K562 (cell line): Measurements from ENCODE around the gene HSPB7. TPM values are rescaled to one million over a fixed set of nuclear protein-coding genes. Genes with fewer than 3 reads are reported as not detected.
A peak's percentile ranks its signal among the peaks of the same experiment; 100 is the strongest.

Experiments
- CBX3 ChIP-seq, 2 experiments: IDR thresholded peaks; 1 replicate in 1 of 2; 2 replicates in 1 of 2; pipeline ENCODE4 v1.6.1; 2012; ENCODE audit warnings: inconsistent platforms in 2 of 2, low read length in 2 of 2, borderline replicate concordance in 1 of 2, control low read depth in 1 of 2
- ETV5 ChIP-seq: sonication (generic); formaldehyde crosslinking; IDR thresholded peaks from 2 replicates; pipeline ENCODE4 v1.4.0; 2020; ENCODE audit warnings: low read depth, mild to moderate bottlenecking, missing genetic modification reagents
- MTA3 ChIP-seq: fragments of 450-650 bp; formaldehyde crosslinking; IDR thresholded peaks from 2 replicates; pipeline ENCODE4 v1.6.1; 2017; ENCODE audit warnings: mild to moderate bottlenecking, borderline replicate concordance
- PHF8 ChIP-seq: fragments of 200-600 bp; sonication (generic); IDR thresholded peaks from 2 replicates; pipeline ENCODE4 v1.6.1; 2012; ENCODE audit warnings: mixed run types, mild to moderate bottlenecking, inconsistent platforms, low read length, moderate library complexity, borderline replicate concordance
- SMARCE1 ChIP-seq: fragments of 450-650 bp; IDR thresholded peaks from 2 replicates; pipeline ENCODE4 v1.7.1; 2016; ENCODE audit warnings: mild to moderate bottlenecking
- TAF15 ChIP-seq: fragments of 200-400 bp; formaldehyde crosslinking; IDR thresholded peaks from 2 replicates; pipeline ENCODE4 v1.6.1; 2017; ENCODE audit warnings: mild to moderate bottlenecking, low read depth, low read length, moderate library complexity
- ZNF316 ChIP-seq: fragments of 450-650 bp; IDR thresholded peaks from 2 replicates; pipeline ENCODE4 v1.6.1; 2016
- ZNF766 ChIP-seq: fragments of 200-800 bp; sonication (Bioruptor generic); conservative IDR thresholded peaks from 2 replicates; pipeline ENCODE4 v1.6.1; 2016; ENCODE audit warnings: missing genetic modification characterization, missing compliant biosample characterization
- polyA plus RNA-seq, 8 experiments: library from polyadenylated mRNA; depleted of rRNA in 4 of 8; stranded (reverse) in 5 of 8; unstranded in 3 of 8; fragments of >200 nt; fragmentation: Nextera tagmentation in 2 of 8; fragmentation: Illumina TruSeq in 1 of 8; extraction: Ambion mirVana in 2 of 8; extraction: Trizol in 1 of 8; gene quantifications; 2 replicates each; pipeline versions ENCODE4 v1.2.1 to v1.2.3, GENCODE V29; 2011 to 2014; ENCODE audit warnings: inconsistent platforms in 1 of 8, missing spikeins in 1 of 8
- total RNA-seq, 7 experiments: library from RNA; depleted of rRNA in 6 of 7; stranded (reverse); fragments of >200 nt in 6 of 7; fragmentation: Illumina TruSeq in 2 of 7; extraction: Trizol in 2 of 7; gene quantifications; 2 replicates each; pipeline versions ENCODE4 v1.2.1 to v1.2.3, GENCODE V29; 2011 to 2021; ENCODE audit warnings: low replicate concordance in 1 of 7
- TF ChIP-seq, protein P1 (sequence below): fragments of 450-650 bp; IDR thresholded peaks from 2 replicates; pipeline ENCODE4 v1.6.1; 2018; ENCODE audit warnings: mild to moderate bottlenecking, low read depth; ENCODE audit not compliant: partially characterized antibody
- TF ChIP-seq, protein P2 (sequence below): sonication (generic); formaldehyde crosslinking; IDR thresholded peaks from 2 replicates; pipeline ENCODE4 v1.8.1; 2023; ENCODE audit warnings: mild to moderate bottlenecking, missing genetic modification reagents
- TF ChIP-seq, protein P3 (sequence below): fragments of 250-450 bp; sonication (Bioruptor Pico); IDR thresholded peaks from 2 replicates; pipeline ENCODE4 v1.4.0; 2020; ENCODE audit warnings: borderline replicate concordance
- TF ChIP-seq, protein P4 (sequence below): fragments of 450-650 bp; IDR thresholded peaks from 2 replicates; pipeline ENCODE4 v1.6.1; 2016; ENCODE audit warnings: borderline replicate concordance
- TF ChIP-seq, protein P5 (sequence below), 2 experiments: fragments of 450-650 bp; IDR thresholded peaks; 2 replicates each; pipeline ENCODE4 v1.6.1; 2018; ENCODE audit warnings: mild to moderate bottlenecking in 2 of 2, low read depth in 1 of 2; ENCODE audit not compliant: partially characterized antibody in 2 of 2
- TF ChIP-seq, protein P6 (sequence below): fragments of 250-450 bp; sonication (Bioruptor Pico); IDR thresholded peaks from 2 replicates; pipeline ENCODE4 v1.5.0; 2021

Gene HSPB7
- total and polyA plus RNA-seq, 9 of the 15 experiments (the other 6 are each of a cell fraction or from before 2014, with no cell fraction given) = 0.05 to 0.19 (median 0.07) TPM; not detected in 6

DNA sequence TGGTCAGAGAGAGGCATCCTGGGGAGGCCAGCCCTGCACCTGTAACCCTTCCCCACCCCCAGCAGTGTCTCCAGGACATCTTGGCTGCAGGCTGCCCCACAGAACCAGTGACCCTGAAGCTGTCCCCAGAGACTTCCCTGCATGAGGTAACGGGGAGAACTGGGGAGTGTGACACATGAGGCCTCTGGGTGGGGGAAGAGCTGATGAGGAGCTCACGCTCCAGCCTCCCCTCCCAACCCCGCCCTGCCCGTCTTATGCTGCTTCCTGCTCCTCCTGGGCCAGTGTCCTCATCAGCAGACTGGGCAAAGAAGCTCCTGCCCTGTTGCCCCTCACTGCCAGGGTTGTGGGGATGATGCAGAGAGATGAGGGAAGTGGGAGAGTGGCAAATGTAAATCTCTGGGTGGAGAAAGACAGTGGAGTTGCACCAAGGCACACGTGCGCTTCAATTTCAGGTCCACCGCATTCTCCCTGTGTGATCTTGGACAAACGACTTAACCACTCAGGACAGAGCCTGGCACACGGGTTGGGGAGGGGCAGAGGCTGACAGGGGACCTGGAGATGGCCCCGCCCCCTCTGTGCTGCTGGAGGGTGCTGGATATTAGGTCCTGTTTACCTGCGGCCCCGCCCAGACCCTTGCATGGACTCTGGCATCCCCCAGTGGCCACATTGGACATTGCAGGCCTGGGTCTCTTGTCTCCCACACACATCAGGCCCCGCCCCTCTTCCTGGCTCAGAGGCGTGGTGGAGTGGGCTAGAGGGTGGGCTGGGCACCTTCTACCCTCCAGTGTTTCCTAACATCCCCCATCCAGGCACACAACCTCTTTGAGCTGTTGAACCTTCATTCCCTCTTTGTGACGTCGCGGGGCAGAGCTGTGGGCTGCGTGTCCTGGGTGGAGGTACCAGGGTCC lies 38.0 kb upstream of the HSPB7 start (continued):
- TF ChIP-seq, protein P1, sequence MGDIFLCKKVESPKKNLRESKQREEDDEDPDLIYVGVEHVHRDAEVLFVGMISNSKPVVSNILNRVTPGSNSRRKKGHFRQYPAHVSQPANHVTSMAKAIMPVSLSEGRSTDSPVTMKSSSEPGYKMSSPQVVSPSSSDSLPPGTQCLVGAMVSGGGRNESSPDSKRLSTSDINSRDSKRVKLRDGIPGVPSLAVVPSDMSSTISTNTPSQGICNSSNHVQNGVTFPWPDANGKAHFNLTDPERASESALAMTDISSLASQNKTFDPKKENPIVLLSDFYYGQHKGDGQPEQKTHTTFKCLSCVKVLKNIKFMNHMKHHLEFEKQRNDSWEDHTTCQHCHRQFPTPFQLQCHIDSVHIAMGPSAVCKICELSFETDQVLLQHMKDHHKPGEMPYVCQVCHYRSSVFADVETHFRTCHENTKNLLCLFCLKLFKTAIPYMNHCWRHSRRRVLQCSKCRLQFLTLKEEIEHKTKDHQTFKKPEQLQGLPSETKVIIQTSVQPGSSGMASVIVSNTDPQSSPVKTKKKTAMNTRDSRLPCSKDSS = no peak
- TF ChIP-seq, protein P2, sequence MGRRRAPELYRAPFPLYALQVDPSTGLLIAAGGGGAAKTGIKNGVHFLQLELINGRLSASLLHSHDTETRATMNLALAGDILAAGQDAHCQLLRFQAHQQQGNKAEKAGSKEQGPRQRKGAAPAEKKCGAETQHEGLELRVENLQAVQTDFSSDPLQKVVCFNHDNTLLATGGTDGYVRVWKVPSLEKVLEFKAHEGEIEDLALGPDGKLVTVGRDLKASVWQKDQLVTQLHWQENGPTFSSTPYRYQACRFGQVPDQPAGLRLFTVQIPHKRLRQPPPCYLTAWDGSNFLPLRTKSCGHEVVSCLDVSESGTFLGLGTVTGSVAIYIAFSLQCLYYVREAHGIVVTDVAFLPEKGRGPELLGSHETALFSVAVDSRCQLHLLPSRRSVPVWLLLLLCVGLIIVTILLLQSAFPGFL (CRISPR knock-in tag) = no peak
- TF ChIP-seq, protein P3, sequence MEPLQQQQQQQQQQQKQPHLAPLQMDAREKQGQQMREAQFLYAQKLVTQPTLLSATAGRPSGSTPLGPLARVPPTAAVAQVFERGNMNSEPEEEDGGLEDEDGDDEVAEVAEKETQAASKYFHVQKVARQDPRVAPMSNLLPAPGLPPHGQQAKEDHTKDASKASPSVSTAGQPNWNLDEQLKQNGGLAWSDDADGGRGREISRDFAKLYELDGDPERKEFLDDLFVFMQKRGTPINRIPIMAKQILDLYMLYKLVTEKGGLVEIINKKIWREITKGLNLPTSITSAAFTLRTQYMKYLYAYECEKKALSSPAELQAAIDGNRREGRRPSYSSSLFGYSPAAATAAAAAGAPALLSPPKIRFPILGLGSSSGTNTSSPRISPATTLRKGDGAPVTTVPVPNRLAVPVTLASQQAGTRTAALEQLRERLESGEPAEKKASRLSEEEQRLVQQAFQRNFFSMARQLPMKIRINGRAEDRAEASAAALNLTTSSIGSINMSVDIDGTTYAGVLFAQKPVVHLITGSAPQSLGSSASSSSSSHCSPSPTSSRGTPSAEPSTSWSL (CRISPR knock-in tag) = no peak
- TF ChIP-seq PHF8 (no peak; the same call in 1 of the 2 replicates), MTA3 (peak; percentile 81), SMARCE1 (peak; percentile 52), TAF15 (no peak), CBX3 (IDR thresholded peaks at IDR 0.05; ENCODE audit: borderline replicate concordance in 1 of 2, low read length in 2 of 2) (peak in 1 of 2 experiments; percentile 10; a peak in 1 of 3 replicates), ETV5 (CRISPR knock-in tag) (peak; percentile 48; the same call in 1 of the 2 replicates), ZNF316 (no peak), ZNF766 (no peak)
- TF ChIP-seq, protein P4, sequence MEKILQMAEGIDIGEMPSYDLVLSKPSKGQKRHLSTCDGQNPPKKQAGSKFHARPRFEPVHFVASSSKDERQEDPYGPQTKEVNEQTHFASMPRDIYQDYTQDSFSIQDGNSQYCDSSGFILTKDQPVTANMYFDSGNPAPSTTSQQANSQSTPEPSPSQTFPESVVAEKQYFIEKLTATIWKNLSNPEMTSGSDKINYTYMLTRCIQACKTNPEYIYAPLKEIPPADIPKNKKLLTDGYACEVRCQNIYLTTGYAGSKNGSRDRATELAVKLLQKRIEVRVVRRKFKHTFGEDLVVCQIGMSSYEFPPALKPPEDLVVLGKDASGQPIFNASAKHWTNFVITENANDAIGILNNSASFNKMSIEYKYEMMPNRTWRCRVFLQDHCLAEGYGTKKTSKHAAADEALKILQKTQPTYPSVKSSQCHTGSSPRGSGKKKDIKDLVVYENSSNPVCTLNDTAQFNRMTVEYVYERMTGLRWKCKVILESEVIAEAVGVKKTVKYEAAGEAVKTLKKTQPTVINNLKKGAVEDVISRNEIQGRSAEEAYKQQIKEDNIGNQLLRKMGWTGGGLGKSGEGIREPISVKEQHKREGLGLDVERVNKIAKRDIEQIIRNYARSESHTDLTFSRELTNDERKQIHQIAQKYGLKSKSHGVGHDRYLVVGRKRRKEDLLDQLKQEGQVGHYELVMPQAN = peak; percentile 54; the same call in 1 of the 2 replicates
- TF ChIP-seq, protein P5, sequence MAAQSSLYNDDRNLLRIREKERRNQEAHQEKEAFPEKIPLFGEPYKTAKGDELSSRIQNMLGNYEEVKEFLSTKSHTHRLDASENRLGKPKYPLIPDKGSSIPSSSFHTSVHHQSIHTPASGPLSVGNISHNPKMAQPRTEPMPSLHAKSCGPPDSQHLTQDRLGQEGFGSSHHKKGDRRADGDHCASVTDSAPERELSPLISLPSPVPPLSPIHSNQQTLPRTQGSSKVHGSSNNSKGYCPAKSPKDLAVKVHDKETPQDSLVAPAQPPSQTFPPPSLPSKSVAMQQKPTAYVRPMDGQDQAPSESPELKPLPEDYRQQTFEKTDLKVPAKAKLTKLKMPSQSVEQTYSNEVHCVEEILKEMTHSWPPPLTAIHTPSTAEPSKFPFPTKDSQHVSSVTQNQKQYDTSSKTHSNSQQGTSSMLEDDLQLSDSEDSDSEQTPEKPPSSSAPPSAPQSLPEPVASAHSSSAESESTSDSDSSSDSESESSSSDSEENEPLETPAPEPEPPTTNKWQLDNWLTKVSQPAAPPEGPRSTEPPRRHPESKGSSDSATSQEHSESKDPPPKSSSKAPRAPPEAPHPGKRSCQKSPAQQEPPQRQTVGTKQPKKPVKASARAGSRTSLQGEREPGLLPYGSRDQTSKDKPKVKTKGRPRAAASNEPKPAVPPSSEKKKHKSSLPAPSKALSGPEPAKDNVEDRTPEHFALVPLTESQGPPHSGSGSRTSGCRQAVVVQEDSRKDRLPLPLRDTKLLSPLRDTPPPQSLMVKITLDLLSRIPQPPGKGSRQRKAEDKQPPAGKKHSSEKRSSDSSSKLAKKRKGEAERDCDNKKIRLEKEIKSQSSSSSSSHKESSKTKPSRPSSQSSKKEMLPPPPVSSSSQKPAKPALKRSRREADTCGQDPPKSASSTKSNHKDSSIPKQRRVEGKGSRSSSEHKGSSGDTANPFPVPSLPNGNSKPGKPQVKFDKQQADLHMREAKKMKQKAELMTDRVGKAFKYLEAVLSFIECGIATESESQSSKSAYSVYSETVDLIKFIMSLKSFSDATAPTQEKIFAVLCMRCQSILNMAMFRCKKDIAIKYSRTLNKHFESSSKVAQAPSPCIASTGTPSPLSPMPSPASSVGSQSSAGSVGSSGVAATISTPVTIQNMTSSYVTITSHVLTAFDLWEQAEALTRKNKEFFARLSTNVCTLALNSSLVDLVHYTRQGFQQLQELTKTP (IDR thresholded peaks at IDR 0.05; ENCODE audit: low read depth in 1 of 2, partially characterized antibody in 2 of 2) = peak in 1 of 2 experiments; percentile 36
- TF ChIP-seq, protein P6, sequence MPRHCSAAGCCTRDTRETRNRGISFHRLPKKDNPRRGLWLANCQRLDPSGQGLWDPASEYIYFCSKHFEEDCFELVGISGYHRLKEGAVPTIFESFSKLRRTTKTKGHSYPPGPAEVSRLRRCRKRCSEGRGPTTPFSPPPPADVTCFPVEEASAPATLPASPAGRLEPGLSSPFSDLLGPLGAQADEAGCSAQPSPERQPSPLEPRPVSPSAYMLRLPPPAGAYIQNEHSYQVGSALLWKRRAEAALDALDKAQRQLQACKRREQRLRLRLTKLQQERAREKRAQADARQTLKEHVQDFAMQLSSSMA (CRISPR knock-in tag) = no peak
